Gastrocnemius medialis (tissue), 4 donors: ENCODE data around the gene RPL36A.

ENCODE experiments used
- POLR2A ChIP-seq, 2 donors: fragments of 450-650 bp; IDR thresholded peaks; one replicate each; pipeline ENCODE4 v1.6.1; 2017; ENCODE audit warnings: antibody characterized with exemption in 2 of 2, mild to moderate bottlenecking in 2 of 2, moderate library complexity in 2 of 2
- TF ChIP-seq, protein P1 (sequence below), 5 experiments: fragments of 450-650 bp in 3 of 5; fragments of 200-600 bp in 2 of 5; sonication (generic) in 2 of 5; IDR thresholded peaks in 4 of 5; conservative IDR thresholded peaks in 1 of 5; 1 replicate in 4 of 5; 2 replicates in 1 of 5; pipeline ENCODE4 v1.5.1; 2016 to 2019; ENCODE audit warnings: antibody characterized with exemption in 5 of 5, mild to moderate bottlenecking in 3 of 5, moderate library complexity in 3 of 5

DNA sequence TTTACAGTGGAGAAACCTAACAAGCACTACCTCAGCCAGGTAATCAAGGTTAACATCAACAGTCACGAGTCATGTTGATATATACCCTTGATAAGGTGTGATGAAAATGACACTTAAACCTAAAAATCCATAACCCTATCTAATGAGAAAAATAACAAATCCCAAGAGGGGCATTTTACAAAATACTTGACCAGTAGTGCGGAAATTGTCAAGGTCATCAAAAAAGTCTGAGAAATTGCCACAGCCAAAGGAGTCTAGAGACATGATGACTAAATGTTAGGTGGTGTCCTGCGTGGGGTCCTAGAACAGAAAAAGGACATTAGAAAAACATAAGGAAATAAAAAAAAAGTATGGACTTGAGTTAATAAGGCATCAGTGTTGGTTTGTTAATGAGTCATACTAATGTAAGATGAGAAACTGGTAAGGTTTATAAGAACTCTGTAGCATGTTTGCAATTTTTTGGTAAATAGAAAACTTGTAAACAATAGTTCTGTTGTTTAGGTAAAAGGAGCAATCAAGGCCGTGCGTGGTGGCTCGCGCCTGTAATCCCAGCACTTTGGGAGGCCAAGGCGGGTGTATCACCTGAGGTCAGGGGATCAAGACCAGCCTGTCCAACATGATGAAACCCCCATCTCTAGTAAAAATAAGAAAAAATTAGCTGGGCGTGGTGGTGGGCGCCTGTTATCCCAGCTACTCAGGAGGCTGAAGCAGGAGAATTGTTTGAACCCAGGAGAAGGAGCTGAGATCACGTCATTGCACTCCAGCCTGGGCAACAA lies 2.9 kb downstream of the RPL36A start:
- TF ChIP-seq, protein P1, sequence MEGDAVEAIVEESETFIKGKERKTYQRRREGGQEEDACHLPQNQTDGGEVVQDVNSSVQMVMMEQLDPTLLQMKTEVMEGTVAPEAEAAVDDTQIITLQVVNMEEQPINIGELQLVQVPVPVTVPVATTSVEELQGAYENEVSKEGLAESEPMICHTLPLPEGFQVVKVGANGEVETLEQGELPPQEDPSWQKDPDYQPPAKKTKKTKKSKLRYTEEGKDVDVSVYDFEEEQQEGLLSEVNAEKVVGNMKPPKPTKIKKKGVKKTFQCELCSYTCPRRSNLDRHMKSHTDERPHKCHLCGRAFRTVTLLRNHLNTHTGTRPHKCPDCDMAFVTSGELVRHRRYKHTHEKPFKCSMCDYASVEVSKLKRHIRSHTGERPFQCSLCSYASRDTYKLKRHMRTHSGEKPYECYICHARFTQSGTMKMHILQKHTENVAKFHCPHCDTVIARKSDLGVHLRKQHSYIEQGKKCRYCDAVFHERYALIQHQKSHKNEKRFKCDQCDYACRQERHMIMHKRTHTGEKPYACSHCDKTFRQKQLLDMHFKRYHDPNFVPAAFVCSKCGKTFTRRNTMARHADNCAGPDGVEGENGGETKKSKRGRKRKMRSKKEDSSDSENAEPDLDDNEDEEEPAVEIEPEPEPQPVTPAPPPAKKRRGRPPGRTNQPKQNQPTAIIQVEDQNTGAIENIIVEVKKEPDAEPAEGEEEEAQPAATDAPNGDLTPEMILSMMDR (IDR thresholded peaks at IDR 0.05 in 4 of 5, conservative IDR thresholded peaks at IDR 0.05 in 1 of 5): no peak
- TF ChIP-seq POLR2A (IDR thresholded peaks at IDR 0.05): no peak
